NT2/D1 (cell line): ENCODE measurements around the gene SPDYE16.
"Not testable (repeated sequence)": the region's sequence is repeated elsewhere in the genome, so short reads cannot be mapped to it uniquely, and the experiment has no call there.

Experiments
- SUZ12 ChIP-seq: IDR thresholded peaks from 2 replicates; pipeline ENCODE4 v1.6.1; 2011; ENCODE audit not compliant: insufficient read length, insufficient read depth; ENCODE audit errors: extremely low read depth
- YY1 ChIP-seq: IDR thresholded peaks from 2 replicates; pipeline ENCODE4 v1.6.1; 2011; ENCODE audit not compliant: insufficient read length, insufficient read depth
- ZNF274 ChIP-seq: IDR thresholded peaks from 2 replicates; pipeline ENCODE4 v1.6.1; 2011; ENCODE audit warnings: mild to moderate bottlenecking, low read depth, low read length

GRCh38 chr7:76506643-76507042 is 36.5 kb downstream of the SPDYE16 start:
- not testable (repeated sequence) for TF ChIP-seq YY1, ZNF274, SUZ12
